Activated T-cell treated with anti-CD3 and anti-CD28 coated beads for 48 hours (primary cell): ENCODE results near the gene CRACDL.

Experiments used
- DNase-seq: peaks from one replicate; pipeline ENCODE4 v3.0.0-alpha.2; 2020; ENCODE audit warnings: low read depth

CRACDL gene

DNA sequence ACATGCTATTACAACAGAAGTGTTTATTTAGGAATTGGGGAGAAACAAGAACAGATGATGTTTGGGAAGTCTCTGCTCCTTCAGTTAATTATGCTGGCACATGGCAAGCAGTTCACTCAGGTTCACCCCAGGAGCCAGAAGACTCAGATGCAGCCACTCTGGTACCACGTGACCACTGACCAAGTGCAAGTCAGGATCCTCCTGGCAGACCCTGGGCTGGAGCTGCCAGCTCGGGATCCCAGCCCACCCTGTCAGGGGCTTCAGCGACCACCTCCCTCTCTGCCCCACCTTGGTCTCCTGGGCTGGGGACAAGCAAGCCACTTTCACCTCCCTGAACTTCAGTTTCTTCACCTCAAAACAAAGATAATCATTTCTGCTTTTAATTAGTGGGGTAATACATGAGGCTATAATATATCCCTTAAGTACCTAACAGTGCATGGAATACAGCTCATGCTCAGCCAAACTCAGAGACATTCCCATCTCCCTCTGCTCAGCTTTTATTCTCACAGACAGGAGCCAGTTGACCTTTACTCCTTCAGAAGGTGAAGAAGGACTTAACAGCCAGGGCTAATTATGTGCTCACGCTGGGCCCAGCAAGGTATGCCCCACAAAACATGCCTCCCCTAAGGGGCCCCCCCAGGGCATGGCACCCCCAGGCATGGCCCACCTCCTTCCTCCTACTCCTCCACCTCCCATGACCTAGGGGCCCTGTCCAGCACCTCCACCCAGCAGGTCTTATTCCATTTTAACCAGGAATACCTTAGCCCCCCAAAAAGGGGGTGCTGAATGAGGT lies 11.8 kb downstream of the CRACDL start:
- DNase-seq = no peak

DNA sequence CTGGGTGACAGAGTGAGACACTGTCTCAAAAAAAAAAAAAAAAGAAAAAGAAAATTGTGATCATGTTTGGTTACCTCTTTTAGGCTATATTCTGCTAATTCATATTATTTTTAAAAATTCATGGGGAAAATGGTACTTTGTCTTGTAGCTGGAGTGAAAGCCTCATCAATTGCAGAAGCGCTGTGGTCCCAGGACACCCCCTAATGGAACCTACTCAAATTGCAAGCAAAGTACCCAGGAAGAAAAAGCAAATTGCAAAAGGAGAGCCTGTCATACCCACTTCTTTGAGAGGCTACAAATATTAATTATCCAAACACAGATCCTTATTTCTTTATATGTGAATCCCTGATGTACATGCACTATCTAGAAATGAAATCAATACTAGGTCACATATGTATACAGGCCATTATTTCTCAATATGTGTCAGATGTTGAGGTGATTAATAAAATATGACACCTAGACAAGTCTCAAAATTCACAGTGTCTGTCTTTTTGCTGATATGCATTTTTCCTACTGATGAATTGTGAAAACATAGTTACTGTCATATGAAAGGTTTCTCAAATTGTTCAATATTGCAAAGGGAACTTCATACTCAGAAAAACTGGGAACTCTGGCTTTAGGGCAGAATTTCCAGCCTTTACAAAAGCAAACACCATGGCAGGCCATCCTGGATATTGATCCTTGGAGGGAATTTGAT lies 12.6 kb downstream of the CRACDL start:
- no peak for DNase-seq

DNA sequence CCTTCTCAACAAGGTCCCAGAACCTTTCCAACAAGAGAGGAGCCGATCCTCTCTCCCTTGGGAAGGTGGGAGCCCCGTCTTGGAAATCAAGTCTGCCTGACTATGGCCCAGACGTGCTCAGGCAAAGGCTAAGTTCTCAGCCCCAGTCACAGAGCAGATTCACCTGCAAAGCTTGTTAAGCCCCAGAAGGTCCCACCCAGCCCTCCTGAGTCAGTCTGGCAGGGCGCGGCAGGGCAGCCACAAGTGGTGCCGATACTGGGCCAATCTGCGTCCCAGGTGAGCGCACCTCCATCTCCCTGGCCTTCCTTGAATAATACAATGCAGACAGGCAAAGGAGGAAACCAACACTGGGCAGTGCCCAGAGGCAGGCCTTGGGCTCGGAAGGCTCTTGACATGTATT lies 15.0 kb downstream of the CRACDL start:
- no peak for DNase-seq

- DNase-seq = no peak
These were observed 19.0 kb downstream of the CRACDL start for GRCh38 chr2:98917031-98917471.

DNA sequence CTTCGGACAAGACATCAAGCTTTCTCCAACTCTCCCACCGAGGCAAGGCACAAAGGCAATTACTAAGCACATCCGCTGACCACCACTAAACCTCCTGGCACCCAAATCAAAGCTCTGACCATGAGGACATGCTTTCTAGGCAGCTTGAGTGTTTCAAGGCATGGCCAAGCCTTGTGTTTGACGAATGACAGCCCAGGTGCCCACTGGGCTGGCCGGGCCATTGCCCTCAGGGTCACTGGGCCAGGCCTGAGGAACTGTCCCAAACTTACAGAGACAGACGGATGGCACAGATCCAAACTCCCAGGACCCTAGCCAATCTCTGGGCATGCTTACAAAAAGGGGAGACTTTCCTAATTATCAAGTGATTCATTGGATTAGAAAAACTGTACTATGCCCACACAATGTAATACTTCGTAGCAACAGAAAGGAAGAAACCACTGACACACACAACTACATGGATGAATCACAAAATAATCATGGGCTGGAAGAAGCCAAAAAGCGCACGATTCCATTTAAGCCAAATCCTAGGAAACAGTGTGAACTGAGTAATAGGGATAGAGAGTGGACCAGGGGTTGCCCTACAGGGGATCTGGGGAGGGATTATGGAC lies 20.2 kb downstream of the CRACDL start:
- no peak for DNase-seq

GRCh38 chr2:98914713-98915580 lies 21.1 kb downstream of the CRACDL start:
- no peak for DNase-seq

- no peak for DNase-seq
These were observed 21.9 kb downstream of the CRACDL start for GRCh38 chr2:98913916-98914712.

DNA sequence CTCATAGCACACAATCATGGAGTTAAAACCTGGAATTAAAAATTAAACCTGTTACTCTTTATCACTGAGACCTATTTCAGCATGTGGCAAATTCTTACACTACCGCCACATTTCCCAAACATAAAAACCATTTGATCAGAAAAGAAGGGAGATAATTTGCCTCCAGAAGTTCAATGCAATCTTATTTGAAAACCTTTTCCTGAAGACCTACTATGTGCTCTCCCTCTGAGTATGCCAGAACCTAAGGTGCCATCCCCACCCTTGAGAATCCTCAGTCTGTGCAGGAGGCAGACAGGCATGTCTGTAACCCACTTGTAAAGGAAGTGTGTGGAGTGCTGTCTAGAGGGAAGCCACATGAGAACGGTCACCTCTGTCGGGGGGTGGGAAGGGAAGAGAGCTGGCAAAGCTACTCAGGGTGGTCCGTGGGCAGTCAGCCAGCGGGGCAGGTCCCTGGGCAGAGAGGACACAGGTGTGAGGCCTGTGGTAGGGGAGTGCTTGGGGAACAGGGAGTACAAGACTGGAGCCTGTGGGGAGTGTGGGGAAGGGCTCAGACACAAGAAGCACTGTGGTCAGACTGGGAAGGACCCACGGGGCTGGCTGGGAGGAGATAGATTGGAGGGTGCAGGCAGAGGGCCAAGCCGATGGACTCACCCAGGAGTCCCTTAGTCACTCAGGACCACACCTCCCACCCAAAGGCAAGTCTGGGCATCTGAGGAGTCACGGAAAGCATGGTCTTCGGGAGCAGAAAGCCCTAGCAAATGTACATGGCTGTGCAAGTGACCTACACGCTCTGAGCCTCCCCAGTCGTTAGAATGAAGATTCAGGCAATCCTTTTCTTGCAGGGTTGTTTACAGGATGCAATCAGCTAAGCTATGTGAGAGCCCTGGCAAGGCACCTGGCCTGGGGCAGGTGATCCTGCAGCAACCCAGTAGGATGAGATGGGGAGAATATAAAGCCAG lies 22.8 kb downstream of the CRACDL start:
- DNase-seq = no peak

GRCh38 chr2:98912221-98912851 lies 23.7 kb downstream of the CRACDL start:
- DNase-seq = no peak

DNA sequence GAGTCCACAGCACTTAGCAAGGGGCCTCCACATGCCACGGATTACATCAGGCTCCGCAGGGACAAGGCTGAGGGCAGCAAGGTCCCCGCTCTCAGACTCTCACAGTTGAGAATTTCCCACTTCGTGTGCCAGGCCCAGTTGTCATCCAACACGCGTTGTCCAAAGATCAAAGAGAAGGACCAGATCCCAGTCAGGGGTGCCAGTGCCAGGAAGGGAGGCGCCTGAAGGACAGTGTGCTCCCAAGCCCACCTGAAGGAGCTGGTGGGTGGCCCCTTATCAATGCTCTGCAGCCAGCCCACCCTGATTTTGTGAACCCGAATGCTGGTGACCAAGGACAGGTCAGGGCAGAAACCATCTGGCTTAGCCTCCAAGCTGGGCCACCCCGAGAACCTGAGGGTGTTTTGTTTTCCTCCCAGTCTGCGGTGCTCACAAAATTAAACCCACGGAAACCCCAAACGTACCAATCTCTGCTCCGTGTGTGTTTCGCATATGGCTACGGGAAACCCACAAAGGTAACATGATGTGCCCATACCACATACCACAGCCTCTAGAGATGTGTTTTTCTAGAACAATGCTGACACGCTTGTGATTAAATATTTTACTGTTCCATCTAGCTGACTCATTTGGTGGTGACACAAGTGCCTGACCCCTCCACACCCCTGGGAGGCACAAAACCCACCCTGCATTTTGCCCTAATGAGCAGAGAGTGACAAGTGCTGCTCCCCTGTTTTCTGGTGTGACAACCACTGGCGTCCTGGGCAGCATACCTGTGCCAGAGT lies 24.5 kb downstream of the CRACDL start:
- no peak for DNase-seq

DNA sequence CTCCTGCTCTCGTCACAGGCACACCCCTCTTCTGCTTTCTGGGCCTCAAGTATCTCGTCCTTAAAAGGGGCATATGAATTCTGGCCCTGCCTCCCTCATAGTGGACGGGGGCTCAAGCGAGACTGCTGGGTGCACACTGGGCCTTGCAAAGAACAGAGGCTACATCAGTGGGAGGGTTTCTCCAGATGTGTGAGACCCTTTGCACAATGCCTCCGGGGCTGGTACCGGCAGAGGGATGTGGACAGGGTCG lies 25.0 kb downstream of the CRACDL start:
- DNase-seq = no peak

DNA sequence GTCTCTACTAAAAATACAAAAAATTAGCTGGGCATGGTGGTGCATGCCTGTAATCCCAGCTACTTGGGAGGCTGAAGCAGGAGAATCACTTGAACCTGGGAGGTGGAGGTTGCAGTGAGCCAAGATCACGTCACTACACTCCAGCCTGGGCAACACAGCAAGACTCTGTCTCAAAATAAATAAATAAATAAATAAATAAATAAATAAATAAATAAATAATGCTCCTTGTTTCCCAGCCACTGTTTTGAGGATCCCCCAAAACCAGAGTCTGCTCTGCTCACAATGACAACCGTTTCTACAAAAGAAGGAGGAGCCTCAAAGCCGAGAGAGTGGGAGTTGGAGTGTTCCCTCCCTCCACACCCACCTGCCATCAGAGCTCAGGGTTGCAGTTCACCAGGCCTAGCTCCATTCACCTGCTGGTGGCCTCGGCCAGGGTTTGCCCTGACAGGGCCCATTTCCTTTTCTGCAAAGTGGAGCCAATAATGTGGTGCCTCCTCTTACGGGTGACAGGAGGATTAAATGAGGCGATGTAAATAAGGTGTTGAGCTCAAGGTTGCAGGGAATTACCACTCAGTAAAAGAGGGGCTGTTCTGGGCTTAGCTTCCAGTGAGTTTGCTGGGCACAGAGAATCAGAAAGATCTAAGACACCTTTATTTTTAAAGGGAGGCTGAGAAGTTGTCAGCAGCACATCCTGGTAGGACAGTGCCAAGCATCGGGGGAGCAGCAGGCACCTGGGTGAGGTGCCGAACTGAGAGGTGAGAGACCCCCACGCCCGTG lies 25.5 kb downstream of the CRACDL start:
- DNase-seq = no peak

GRCh38 chr2:98909317-98910211 lies 26.5 kb downstream of the CRACDL start:
- DNase-seq = no peak

- no peak for DNase-seq
These were observed 27.1 kb downstream of the CRACDL start for GRCh38 chr2:98908931-98909316.

- DNase-seq = no peak
These were observed 27.8 kb downstream of the CRACDL start for GRCh38 chr2:98907966-98908905.

DNA sequence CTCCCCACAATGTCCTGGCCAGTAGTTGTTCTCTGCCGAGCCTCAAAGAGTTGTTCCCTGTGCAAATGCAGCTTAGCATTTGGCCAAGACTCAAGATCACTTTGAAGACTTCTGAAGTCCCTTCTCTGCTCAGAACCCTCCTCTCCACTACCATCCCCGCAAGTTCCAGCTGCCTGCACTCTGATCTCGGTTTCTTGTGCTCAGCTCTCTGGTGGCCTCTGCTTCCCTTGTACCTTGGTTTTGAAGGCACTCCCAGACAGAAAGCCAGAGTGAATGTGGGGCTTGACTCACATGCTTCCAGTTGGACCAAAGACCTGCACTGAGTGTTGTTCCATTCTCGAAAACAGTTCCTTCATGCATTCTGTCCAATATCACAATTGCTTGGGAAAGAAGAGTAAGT lies 28.6 kb downstream of the CRACDL start:
- DNase-seq = no peak
